ENCODE results near the gene PACS2.
"Not testable (repeated sequence)": the region's sequence is repeated elsewhere in the genome, so short reads cannot be mapped to it uniquely, and the experiment has no call there.

The PACS2 gene

DNA sequence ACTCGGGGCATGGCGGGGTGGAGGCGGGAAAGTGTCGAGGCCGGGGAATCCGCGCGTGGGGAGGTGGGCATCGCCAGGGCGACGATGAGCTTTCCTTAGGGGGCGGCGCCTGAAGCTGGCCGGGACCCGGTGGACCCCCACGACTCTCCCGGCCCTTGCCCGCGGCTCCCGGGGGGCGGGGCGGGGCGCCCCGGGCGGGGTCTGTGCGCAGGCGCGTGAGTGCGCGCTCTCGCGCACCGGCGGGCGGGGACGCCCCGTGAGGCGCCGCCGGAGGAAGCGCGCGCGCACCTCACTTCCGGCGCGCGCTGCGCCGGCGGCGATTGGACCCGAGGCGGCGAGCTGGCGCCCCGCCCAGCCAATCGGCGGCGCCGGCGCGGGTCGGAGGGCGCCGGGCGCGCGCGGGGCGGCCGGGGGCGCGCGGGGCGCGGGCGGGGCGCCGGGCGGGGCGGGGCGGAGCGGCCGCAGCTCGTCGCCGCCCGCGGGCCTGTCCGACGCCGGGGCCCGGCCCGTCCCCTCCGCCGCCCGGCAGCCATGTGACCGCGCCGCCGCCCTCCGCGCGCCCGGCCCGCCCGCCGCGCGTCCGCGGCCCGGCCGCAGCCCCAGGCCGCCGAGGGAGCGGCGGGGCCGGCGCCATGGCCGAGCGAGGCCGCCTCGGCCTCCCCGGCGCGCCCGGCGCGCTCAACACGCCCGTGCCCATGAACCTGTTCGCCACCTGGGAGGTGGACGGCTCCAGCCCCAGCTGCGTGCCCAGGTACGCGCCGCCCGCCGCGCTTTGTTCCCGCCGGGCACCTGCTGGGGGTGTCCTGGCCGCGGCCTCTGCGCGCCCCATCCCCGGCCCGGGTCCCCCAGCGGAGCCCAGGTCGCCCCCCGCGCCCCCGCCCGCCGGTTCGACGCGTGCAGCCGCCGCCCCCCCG lies at the start of gene PACS2:
Gene PACS2 (plus strand): TSS at position 462 of the 914 bp plus-strand sequence. CDS start 171 bp downstream, at position 633.
- DNase-seq, result peak; percentile 70 to 96

DNA sequence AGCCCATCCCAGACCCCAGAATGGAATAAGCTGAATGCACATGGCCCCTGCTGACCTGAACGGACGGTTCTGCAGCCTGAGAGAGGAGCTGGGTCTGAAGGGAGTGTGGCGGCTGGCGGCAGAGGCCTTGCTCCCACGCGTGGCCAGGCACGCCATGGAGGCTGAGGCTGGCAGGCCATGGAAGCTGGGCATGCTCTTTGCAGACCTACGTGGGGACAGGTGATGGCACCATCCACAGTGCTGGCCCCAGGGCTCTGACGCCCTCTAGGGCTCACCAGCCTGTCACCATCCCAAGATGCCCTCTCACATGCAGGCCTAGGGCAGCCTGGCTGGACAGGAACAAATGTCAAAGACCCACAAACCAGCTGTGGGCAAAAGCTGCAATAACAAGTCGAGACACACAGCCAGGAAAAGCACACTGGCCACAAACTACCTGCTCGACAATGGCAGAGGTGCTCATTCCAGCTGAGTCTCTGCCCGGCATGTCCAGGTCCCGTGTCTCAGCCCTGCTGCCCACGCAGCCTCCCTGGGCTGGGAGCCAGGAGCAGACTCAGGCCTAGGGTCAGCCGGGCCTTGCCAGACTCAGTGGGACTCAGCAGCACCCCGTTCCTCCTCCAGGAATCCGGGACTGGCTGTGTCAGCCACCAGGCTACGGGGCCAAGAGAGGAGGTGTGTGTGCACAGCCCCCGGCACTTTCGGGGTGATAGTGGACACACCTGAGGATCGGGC lies 46.6 kb upstream of the PACS2 start:
- no peak for DNase-seq

DNA sequence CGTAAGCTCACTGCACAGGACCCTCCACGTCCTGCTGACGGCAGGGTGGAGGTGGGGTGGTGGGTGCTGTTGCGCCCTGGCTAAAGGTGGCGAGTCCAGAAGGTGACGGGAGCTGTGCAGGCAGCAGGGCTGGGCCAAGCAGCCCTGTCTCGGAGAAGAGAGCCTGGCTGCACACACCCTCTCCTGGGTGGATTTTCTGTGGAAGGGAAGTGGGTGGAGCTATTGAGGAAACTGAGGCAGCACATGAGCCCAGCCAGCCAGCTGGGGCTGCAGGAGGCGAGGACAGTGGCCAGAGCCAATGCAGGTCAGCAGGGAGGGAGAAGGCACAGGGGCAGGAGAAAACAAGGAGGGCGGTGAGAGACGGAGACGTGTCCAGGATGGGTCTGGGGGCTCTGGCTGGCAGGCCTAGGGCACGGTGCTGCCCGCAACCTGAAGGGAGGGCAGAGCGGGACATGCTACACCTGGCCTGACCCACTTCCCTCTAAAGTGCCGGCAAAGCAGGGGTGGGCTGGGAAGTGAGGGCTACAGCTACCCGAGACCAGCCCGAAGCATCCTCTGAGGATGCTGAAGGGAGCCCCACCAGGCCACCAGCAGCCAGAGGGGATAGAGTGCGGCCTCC lies 45.7 kb upstream of the PACS2 start:
- DNase-seq, result no peak

DNA sequence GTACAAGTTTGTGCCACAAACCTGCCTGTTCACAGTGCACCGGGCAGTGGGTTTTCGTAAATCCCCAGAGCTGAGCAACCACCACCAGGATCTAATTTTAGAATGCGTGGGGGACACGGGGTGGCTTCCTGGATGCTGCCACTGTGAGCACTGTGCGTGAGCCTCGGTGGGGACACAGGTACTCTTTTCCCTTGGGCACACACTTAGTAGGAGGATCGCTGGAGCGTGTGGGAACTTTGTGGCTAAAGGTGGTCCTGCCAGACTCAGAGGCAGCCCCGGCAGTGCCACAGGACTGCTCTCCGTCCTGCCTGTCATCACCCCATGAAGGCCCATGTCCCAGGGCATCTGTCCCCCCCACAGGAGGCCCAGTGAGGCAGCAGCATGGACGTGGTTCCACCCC lies 45.1 kb upstream of the PACS2 start:
- DNase-seq, result no peak

DNA sequence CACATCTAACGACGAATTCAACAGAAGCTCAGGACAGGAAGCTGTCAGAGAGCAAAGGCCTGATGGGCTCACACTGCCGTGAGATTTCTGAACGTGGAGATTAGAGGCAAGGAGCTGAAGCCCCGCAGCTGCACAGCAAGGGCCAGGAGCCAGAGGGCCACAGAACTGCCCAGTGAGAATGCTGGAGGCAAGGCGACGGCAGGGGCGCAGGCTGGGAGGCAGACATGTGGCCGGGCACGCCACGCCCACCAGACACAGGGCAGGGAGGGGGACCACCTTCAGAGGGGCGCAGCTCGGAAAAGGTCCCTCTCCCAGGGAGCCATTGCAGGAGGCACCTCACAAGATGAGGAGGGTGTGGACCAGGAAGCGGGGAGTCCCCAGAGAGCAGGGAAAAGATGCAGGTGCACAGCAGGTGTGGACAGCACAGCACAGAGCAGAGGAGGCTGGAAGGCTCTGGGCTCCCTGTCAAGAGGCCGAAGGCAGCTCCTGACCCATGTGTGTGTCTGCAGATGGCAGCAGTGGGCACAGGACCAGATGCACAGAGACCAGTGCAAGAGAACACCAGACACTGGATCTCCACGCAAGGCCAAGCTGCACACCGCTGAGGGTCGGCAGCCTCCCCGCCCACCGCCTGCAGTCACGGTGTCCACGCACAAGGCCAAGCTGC lies 43.2 kb upstream of the PACS2 start:
- DNase-seq, result no peak

DNA sequence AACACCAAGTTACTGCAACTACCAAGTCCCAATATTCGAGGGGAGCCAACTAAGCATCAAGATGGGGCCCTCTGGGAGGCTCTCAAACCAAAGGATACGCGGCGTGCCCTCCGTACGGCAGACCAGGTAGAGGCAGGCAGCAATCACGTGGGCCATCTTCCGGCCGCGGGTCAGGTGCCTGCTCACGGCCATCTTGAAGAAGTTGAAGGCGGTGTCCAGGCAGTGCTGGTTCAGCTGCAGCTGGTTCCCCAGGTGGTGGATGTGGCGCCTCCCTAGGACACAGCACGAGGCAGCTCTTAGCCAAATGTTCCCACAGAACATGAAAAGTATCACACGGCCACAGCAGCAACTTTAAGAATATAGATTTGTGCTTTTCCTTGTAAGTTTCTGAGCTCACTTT lies 41.9 kb upstream of the PACS2 start:
- no peak for DNase-seq

DNA sequence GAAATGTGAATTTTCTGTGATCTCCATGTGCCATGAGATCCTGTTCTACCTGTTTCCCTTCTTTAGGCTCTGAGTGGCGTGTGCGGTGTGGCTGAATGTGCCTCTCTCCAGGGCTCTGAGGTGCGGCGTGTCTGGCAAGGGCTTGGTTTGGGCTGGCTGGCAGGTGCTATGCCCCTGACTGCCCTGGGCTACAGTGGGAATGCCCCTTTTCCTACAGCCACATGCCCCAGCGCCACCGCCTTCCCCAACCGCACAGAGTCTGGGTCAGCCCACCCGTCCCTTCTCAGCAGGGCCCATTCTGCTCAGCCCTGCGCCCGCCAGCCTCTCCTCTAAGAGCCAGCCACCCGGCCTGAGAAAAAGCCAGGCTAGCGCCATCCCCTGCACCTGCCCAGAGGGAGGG lies 41.5 kb upstream of the PACS2 start:
- no peak for DNase-seq

DNA sequence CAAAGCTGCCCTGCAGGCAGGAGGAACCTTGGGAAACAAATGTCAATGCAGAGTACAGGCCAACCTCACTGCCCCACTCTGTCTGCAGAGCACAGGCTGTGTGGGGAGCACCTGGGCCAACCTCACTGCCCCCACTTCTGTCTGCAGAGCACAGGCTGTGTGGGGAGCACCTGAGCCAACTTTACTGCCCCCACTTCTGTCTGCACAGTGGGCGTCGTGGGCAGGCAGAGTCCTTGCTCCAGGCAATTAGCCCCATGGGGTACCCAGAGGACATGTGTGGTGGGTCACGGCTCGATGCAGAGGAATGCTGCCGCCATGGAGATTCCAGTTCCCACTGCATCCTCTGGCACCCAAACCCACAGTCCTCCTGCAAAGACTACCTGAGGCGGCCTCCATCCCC lies 39.9 kb upstream of the PACS2 start:
- no peak for DNase-seq

DNA sequence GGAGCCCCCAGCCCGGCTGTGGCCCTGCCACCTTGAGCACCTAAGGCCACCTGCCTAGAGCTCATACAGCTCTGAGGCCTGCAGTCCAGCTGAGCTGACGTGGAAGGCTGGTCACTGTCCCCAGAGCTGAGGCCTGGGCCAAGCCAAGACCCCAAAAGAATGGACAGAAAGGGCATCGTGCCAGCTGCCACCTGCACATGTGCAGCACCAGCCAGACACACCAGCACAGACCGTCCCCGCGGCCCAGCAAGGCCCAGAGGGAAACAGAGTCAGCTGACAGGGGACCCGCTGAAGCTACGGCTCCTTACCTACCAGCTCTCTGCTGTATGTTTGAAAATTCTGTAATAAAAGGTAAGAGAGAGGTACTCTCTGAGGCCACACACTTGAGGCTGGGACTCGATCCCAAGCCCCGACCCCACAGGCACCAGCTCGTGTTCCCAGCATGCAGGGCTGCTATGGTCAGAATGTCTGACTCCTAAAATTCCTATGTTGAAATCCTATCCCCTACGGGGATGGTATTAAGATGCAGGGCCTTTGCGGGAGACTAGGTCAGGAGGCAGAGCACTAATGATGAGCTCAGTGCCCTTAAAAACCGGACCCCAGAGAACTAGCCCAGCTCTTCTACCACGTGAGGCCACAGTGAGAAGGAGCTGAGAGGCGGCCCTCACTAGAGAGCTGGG lies 39.1 kb upstream of the PACS2 start:
- DNase-seq, result no peak

DNA sequence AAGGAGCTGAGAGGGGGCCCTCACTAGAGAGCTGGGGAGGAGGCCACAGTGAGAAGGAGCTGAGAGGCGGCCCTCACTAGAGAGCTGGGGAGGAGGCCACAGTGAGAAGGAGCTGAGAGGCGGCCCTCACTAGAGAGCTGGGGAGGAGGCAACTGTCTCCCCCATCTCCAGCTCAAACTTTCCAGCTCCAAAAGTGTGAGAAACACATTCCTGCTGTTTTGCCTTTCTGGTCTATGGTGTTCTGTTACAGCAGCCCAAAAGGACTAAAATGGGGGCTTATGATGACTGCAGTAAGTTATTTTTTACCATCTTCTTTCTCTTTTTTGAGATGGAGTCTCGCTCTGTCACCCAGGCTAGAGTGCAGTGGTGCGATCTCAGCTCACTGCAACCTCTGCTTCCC lies 37.1 kb upstream of the PACS2 start:
- not testable (repeated sequence) for DNase-seq

DNA sequence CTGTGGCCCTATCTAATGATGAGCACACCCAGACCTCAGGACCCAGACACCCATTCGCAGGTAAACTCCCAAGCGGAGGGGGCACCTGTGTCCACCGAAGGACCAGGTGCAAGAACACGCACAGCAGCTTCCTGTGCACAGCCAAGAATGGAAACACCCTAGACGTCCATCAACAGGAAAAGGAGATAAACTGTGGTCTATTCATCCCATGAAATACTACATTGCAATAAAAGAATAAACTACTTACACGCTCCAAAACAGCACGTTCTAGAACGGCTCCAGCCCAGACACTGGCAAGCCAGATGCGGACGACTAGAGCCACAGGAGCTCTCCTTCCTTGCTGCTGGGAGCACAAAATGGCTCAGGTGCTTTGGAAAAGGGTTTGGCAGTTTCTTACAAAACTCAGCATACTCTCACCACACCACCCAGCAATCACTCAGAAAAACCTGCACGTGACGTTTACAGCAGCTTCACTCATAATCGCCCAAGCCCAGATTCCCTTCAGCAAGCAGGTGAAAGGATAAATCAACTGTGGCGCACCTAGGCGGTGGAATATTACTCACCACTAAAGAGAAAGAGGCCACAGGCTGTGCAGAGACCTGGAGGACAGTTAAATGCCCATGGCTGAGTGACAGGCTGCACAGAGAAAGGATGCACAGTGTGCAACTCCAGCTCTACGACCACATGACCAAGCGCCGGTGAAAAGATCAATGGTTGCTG lies 34.7 kb upstream of the PACS2 start:
- no peak for DNase-seq

DNA sequence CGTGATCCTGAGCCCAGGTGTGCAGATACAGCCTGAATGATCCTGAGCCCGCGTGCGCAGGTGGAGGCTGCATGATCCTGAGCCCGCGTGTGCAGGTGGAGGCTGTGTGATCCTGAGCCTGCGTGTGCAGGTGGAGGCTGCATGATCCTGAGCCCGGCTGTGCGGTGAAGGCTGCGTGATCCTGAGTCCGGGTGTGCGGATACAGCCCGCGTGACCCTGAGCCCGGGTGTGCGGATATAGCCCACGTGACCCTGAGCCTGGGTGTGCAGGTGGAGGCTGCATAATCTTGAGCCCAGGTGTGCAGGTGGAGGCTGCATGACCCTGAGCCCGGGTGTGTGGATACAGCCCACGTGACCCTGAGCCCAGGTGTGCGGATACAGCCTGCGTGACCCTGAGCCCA lies 34.0 kb upstream of the PACS2 start:
- no peak for DNase-seq

DNA sequence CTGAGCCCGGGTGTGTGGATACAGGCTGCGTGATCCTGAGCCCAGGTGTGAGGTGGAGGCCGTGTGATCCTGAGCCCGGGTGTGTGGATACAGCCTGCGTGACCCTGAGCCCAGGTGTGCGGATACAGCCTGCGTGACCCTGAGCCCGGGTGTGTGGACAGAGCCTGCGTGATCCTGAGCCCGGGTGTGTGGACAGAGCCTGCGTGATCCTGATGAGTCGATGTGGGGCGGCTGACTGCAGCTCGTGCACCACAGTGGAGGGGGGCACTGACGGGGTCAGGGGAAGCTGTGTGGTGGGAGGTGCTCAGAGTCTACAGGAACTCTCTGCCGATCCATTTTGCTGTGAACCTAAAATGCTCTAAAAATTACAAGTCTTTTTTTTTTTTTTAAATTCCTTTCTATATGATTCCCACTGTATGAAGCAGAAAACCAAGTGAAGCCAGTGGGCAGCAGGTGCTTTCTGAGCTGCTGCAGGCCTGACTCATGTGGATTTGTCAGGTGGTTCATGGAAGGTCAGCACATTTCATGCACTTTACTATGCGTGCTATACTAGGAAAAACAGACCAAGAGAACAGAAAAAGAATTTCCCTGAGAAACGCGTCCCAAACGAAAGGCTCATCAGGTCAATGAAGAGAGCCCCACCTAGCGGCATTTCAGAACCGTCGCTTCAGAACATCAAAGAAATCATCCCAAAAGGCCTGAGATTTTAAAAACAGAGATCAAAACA lies 33.0 kb upstream of the PACS2 start:
- no peak for DNase-seq

DNA sequence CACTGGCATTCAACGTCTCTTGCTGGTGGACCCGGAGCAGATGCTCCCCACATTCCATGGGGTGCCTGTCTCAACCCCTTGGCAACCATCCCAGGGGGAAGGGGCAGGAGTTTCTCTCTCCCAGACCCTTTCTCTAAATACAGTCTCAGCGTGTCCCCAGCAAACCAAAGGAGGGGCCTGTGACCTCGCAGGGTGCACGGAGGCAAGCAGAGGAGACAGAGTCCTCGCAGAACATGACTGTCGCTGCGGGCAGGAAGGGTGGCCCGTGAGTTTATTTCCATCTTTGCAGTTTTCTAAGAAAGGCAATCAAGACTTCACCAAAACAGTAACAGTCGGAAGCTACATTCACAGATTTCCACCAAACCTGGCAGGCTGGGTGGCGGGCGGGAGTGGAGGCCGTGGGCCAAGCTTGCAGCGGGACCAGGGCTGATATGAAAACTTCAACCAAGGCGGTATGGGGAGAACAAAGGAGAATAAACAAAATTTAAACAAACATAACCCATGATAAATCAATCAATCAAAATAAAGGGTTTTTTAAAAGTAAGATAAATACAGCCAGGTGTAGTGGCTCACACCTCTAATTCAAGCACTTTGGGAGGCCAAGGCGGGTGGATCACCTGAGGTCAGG lies 32.3 kb upstream of the PACS2 start:
- DNase-seq, result no peak

DNA sequence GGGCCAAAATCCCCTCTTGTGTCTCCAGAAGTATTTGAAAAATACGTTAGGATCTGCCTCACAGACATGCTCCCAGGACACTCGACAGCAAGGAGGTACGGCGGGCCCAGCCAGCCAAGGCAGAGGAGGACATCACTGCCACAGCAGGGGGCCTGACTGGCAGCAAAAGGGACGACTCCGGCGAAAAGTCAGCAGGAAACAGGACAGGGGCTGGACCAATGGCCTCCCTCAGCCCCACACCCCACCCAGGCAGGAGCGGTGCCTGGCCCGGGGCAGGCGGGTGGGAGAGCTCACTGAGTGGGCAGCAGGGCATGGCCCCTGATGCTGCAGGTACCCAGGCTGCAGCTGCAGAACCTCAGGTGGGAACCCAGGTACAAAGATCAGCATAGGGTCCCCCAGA lies 31.5 kb upstream of the PACS2 start:
- DNase-seq, result no peak

DNA sequence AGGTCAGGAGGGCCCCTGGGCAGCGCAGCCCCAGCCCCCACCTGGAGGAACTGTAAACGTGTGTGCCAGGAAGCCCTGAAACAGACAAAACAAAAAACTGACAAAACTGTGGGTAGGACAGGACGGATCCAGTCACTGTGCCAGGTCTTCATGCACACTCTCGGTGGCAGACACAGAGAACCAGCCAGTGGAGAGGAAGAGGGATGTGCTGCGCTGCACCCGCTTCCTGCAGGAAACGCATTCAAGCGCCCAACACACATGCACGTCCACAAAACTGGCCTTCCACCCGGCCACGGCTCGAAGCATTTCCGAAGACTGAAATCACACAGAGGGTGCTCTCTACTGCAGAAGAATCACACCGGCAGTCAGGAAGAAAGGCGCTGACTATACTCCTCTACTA lies 30.6 kb upstream of the PACS2 start:
- DNase-seq, result no peak

DNA sequence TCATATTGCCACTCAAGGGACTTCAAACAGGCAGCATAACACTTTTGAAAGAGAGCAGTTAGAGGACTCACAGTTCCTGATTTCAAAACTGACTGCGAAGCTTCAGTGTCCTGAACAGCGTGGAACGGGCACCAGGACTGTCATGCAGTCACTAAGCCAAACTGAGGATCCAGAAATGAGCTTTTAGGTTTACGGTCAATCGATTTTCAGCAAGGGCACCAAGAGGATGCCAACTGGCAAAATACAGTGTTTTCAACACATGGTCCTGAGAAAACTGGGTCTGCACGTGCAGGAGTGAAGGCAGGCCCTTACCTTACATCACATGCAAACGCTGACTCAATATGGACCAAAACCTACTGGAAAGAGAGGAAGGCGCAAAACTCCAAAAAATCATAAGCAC lies 29.4 kb upstream of the PACS2 start:
- DNase-seq, result no peak

DNA sequence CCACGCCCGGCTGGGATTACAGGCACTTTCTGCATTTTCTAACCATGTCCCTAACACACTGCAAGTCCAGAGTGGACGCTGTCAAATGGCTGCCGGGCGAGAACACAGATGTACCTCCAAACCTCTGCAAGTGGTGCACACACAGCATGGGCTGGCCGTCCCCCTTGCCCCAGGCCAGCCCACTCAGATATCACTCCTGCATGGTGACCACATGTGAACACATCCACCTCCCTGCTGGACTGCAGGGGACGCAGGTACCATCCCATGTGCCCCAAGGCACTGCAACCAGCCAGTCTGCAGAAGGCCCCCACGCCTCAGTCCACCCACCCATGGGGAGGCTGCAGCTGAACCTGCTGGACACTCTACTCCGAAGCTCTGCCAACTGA lies 27.8 kb upstream of the PACS2 start:
- no peak for DNase-seq

DNA sequence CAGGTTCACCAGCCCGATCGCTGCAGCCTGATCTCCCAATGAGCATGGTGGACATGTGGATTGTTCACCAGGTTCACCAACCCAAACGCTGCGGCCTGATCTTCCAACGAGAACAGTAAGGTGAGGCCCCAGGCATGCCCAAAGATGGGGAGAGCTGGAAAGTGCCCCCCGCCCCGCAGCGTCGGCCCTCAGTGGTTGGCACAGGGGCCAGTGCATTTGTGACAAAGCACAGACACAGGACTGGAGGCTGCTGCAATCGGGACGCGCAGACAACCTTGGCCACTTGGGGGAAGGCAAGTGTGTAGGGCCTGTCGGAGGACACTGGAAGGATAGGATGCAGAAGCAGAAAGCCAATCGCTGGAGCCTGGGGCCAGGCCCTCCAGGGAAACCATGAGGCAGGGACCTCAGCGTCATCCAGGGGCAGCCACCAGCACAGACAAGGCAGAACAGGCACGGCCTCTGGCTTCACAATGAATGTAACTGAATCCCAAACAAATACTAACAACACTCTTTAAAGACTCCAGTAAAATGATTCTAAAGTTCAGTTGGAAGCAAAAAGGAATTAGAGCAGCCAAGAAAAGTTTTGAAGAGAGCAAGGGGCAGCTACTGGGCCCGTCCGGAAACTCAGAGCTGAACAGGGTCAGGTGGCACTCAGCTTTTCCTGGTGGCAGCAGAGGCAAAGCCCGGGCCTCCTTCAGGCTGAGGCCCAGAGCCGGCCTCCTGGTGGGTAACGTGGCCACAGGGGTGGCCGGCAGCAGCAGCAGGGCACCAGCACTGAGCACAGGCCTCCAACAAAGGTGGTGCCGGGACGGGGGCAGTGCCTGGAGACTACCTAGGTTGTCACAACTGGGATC lies 27.1 kb upstream of the PACS2 start:
- DNase-seq, result no peak

DNA sequence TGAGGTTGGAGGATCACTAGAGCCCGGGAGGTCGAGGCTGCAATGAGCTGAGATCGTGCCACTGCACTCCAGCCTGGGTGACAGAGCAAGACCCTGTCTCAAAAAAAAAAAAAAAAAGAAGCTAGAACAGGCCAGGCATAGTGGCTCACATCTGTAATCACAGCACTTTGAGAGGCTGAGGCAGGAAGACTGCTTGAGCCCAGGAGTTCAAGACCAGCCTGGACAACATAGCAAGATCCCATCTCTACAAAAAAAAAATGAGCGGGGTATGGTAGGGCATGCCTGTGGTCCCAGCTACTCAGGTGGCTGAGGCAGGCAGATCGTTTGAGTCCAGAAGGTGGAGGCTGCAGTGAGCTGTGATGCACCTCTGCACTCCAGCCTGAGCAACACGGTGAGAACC lies 25.6 kb upstream of the PACS2 start:
- DNase-seq, result not testable (repeated sequence)
